ENCODE data around the gene P4HTM.

The P4HTM gene

GRCh38 chr3:48970586-48970985 lies 19.5 kb upstream of the P4HTM start:
- H3K4me1 Mint-ChIP-seq = no peaks in the 10 kb centered on the region
- H3K36me3 Mint-ChIP-seq = peaks cover 67% of the 10 kb centered on the region
- no peak overlapping the region for H3K4me3 Mint-ChIP-seq
- H3K27me3 Mint-ChIP-seq = no peaks in the 10 kb centered on the region
- H3K27ac Mint-ChIP-seq = no peak overlapping the region
- ATAC-seq = no peak
- no peaks in the 10 kb centered on the region for H3K9me3 Mint-ChIP-seq

DNA sequence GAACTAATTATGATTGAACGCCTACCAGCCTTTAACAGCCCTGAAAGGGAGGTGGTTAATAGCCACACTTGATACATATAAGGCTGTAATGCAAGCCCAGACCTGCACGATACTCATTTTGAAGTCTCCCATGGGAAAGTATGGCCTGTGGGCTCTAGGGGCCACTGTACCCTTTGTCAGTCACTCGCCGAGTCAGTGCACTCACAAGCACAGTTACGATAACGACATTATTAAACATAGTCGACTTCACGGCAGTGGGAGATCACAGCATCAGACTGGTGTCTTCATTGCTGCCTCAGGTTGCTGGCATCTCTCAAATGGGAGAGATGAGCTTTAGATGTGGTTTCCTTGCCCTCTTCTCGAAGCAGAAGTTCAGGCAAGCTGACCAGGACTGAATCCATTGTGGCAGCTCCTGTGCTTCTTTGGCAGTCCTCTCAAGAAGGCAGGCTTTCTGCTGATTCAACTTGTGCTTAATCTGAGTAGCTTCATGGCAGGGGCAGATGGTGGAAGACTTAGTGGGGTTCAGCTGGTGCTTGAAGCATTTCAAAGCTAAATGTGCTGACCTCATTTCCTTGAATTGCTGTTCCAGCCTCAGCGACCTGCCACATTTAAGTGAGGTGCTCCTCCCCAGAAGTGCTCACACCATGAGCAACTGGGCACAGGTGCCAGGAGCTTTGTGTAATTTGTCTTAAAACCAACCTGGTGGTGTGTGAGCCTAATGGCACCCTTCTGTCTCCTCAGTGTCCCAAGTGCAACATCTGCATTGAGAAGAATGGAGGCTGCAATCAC lies 15.8 kb upstream of the P4HTM start:
- Mint-ChIP-seq H3K4me1 (no peaks in the 10 kb centered on the region), H3K27me3 (no peaks in the 10 kb centered on the region), H3K27ac (no peak overlapping the region), H3K36me3 (peaks cover 66% of the 10 kb centered on the region), H3K9me3 (no peaks in the 10 kb centered on the region), H3K4me3 (no peak overlapping the region)
- ATAC-seq = no peak

DNA sequence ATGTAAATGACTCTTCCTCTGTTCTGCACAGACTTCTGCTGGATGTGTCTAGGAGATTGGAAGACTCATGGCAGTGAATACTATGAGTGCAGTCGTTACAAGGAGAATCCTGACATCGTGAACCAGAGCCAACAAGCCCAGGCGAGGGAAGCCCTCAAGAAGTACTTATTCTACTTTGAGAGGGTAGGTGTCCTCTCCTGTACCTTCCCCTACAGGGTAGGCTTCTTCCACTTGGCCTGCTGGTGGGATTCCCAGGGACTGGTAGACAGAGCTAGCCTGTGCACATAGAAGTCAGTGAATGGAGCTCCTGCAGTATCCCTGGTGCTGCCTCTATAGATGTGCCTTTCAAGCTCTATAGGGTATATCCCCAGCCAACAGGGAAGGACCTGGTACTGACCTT lies 10.6 kb upstream of the P4HTM start:
- Mint-ChIP-seq H3K4me3 (no peak overlapping the region), H3K27ac (no peak overlapping the region), H3K4me1 (no peaks in the 10 kb centered on the region), H3K9me3 (no peaks in the 10 kb centered on the region), H3K36me3 (peaks cover 61% of the 10 kb centered on the region), H3K27me3 (no peaks in the 10 kb centered on the region)
- ATAC-seq = no peak

- no peaks in the 10 kb centered on the region for H3K9me3 Mint-ChIP-seq
- no peaks in the 10 kb centered on the region for H3K4me1 Mint-ChIP-seq
- H3K4me3 Mint-ChIP-seq = no peak overlapping the region
- H3K36me3 Mint-ChIP-seq = peaks cover 53% of the 10 kb centered on the region
- H3K27me3 Mint-ChIP-seq = no peaks in the 10 kb centered on the region
- no peak overlapping the region for H3K27ac Mint-ChIP-seq
- ATAC-seq = no peak
These were observed 9.7 kb upstream of the P4HTM start for GRCh38 chr3:48980295-48980694.

DNA sequence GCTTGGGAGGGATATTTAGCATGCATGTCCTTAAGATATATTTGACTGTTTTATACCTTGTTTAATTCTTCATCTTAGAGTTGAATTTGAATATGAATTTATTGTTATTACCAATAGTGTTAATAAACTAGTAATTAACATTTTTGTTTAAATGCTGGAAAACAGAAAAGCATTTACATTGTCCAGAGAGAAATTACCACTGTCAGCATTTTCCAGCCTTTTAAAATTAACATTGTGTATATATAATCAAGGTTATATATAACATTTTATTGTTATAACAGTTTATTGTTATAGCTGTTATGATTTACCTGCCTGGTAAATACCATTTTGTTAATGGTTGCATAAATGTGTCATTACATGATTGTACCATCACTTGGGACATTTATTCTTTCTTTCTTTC lies 8.0 kb upstream of the P4HTM start:
- Mint-ChIP-seq H3K27ac (peak overlapping the region; percentile 61), H3K36me3 (peaks cover 42% of the 10 kb centered on the region), H3K27me3 (no peaks in the 10 kb centered on the region), H3K4me1 (no peaks in the 10 kb centered on the region), H3K9me3 (no peaks in the 10 kb centered on the region), H3K4me3 (no peak overlapping the region)
- ATAC-seq = no peak

GRCh38 chr3:48982686-48983085 lies 7.4 kb upstream of the P4HTM start:
- Mint-ChIP-seq H3K36me3 (peaks cover 42% of the 10 kb centered on the region), H3K9me3 (no peaks in the 10 kb centered on the region), H3K27ac (peak overlapping the region; percentile 61), H3K4me3 (no peak overlapping the region), H3K27me3 (no peaks in the 10 kb centered on the region), H3K4me1 (peaks cover 1% of the 10 kb centered on the region)
- ATAC-seq = no peak

- no peak overlapping the region for H3K4me3 Mint-ChIP-seq
- H3K9me3 Mint-ChIP-seq = no peaks in the 10 kb centered on the region
- H3K4me1 Mint-ChIP-seq = peaks cover 5% of the 10 kb centered on the region
- no peak for ATAC-seq
- H3K27me3 Mint-ChIP-seq = no peaks in the 10 kb centered on the region
- H3K27ac Mint-ChIP-seq = peak overlapping the region; percentile 61
- peaks cover 38% of the 10 kb centered on the region for H3K36me3 Mint-ChIP-seq
These were observed 6.9 kb upstream of the P4HTM start for GRCh38 chr3:48983096-48983495.

- Mint-ChIP-seq H3K4me1 (peaks cover 17% of the 10 kb centered on the region), H3K4me3 (no peak overlapping the region), H3K27ac (no peak overlapping the region), H3K9me3 (no peaks in the 10 kb centered on the region), H3K36me3 (peaks cover 30% of the 10 kb centered on the region), H3K27me3 (no peaks in the 10 kb centered on the region)
- ATAC-seq = no peak
These were observed 5.4 kb upstream of the P4HTM start for GRCh38 chr3:48984663-48985062.

- peaks cover 21% of the 10 kb centered on the region for H3K4me1 Mint-ChIP-seq
- ATAC-seq = no peak
- H3K27me3 Mint-ChIP-seq = no peaks in the 10 kb centered on the region
- H3K9me3 Mint-ChIP-seq = no peaks in the 10 kb centered on the region
- no peak overlapping the region for H3K4me3 Mint-ChIP-seq
- H3K36me3 Mint-ChIP-seq = peaks cover 21% of the 10 kb centered on the region
- H3K27ac Mint-ChIP-seq = no peak overlapping the region
These were observed 4.1 kb upstream of the P4HTM start for GRCh38 chr3:48985831-48986376.

- H3K27ac Mint-ChIP-seq = peak overlapping the region; percentile 79
- ATAC-seq = no peak
These were observed 780 bp upstream of the P4HTM start for GRCh38 chr3:48989126-48989795.

DNA sequence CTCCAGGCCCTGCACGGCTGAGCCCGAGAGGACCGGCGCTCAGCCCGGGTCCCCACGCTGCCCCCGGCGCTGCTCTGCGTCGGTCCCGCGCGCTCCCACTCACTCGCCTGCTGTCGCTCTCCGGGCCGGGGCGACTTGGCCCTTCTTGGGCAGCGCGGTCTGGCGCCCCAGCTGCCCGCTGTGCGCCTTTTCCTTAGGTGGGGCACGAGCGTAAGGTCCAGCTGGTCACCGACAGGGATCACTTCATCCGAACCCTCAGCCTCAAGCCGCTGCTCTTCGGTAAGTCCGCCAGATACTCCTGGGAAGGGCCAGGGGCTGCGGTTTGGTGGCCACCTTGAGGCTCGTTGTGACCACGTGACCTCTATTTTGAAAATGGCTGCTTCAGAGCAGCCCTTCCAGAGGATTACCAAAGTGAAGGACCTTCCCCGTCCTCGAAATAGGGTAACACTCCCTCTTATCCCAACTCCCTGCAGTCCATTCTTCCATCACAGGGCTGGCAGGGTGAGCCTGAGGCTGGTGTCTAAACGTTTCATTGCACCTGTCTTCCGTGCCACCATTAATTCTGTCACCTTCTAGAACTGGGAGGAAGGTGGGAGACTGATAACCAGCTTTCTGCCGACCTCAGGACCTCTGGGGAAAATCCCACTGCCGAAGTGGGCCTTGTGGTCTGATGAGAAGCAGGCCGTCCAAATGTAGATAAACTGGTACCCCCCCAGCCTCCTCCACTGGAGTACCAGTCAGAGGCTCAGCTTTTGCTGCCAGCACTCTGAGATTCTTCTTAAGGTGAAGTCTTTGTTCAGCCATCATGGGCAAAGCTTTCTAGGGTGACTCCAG lies 812 bp downstream of the P4HTM start:
- Mint-ChIP-seq H3K36me3 (peaks cover 10% of the 10 kb centered on the region), H3K4me1 (peaks cover 40% of the 10 kb centered on the region), H3K4me3 (peak overlapping the region; percentile 93), H3K27me3 (no peaks in the 10 kb centered on the region), H3K27ac (peak overlapping the region; percentile 79), H3K9me3 (no peaks in the 10 kb centered on the region)
- ATAC-seq = peak; percentile 18

More at GRCh38 chr3:48989126-48989795, 780 bp upstream of the P4HTM start:
- H3K4me3 Mint-ChIP-seq = peak overlapping the region; percentile 85
- H3K4me1 Mint-ChIP-seq = peaks cover 33% of the 10 kb centered on the region
- no peaks in the 10 kb centered on the region for H3K27me3 Mint-ChIP-seq
- no peaks in the 10 kb centered on the region for H3K36me3 Mint-ChIP-seq
- H3K9me3 Mint-ChIP-seq = no peaks in the 10 kb centered on the region

DNA sequence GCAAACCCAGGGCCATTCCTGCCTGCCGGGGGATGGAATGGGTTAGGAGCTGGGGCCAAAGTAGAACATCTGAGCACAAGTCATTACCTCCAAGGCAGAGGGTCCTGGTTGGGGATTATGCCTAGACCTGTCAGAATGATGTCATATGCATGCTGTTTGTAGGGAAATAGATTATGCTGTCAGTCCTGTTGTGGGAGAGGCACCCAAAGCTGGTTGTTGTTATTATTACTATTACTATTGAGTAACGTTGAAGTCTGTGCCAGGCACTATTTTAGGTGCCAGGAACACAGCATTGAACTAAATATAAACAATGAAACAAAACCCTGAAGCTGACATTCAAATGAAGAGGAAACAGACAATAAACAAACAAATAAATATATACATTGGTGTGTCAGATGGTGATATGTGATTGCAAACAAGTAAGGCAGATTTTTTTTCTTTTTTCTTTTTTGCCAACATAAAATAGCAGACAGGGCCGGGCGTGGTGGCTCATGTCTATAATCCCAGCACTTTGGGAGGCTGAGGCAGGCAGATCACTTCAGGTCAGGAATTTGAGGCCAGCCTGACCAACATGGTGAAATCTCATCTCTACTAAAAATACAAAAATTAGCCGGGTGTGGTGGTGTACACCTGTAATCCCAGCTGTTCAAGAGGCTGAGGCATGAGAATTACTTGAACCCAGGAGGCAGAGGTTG lies 2.0 kb downstream of the P4HTM start:
- Mint-ChIP-seq H3K4me3 (peak overlapping the region; percentile 12), H3K27ac (peak overlapping the region; percentile 79), H3K36me3 (peaks cover 10% of the 10 kb centered on the region), H3K27me3 (no peaks in the 10 kb centered on the region), H3K9me3 (no peaks in the 10 kb centered on the region), H3K4me1 (peaks cover 40% of the 10 kb centered on the region)
- ATAC-seq = no peak

GRCh38 chr3:48993834-48994233 lies 3.8 kb downstream of the P4HTM start:
- no peaks in the 10 kb centered on the region for H3K9me3 Mint-ChIP-seq
- no peaks in the 10 kb centered on the region for H3K27me3 Mint-ChIP-seq
- peaks cover 31% of the 10 kb centered on the region for H3K4me1 Mint-ChIP-seq
- peaks cover 10% of the 10 kb centered on the region for H3K36me3 Mint-ChIP-seq
- ATAC-seq = no peak
- no peak overlapping the region for H3K27ac Mint-ChIP-seq
- no peak overlapping the region for H3K4me3 Mint-ChIP-seq

DNA sequence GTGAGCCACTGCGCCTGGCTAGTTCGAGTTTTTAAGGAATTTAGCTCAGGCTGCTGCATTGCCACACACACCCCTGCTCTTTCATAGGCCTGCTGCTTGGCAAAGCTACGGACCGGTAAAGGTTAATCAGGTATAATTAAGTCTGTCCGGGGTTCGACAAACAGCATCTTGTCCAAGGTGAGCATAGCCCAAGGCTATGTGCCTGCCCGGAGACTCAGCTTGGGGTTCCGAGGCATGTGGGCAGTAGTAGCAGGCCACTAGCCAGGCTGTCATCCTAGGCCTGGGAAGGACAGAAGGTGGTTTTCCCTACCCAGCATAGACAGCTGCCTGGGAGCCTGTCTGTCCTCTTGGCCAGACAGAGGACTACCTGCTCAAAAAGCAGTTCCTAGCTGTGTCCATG lies 6.6 kb downstream of the P4HTM start:
- H3K9me3 Mint-ChIP-seq = no peaks in the 10 kb centered on the region

More for the DNA sequence above, 6.6 kb downstream of the P4HTM start:
- Mint-ChIP-seq H3K36me3 (peaks cover 10% of the 10 kb centered on the region), H3K27me3 (no peaks in the 10 kb centered on the region), H3K4me1 (peaks cover 12% of the 10 kb centered on the region), H3K27ac (no peak overlapping the region), H3K4me3 (no peak overlapping the region)
- ATAC-seq = no peak

All from stimulated activated memory B cell treated with anti-CD40 and anti-IgM and Interleukin-4, amounts not matched to agents 10 μg/mL and 1 μg/mL and 100 μg/mL, for 72 hours (primary cell).